ENCODE measurements around the gene CPNE7.

- no peak for TF ChIP-seq TBP (IDR thresholded peaks at IDR 0.05; ENCODE audit: low read depth, low read length)
- TF ChIP-seq EP300 (IDR thresholded peaks at IDR 0.05; ENCODE audit: borderline replicate concordance in 1 of 2, low read depth in 2 of 2, low read length in 2 of 2), result no peak
- TF ChIP-seq KDM1A (IDR thresholded peaks at IDR 0.05; ENCODE audit: borderline replicate concordance, low read length), result no peak
These were observed 54.5 kb downstream of the CPNE7 start for GRCh38 chr16:89629827-89630610.

Data from H1 (cell line).